A549 (cell line): ENCODE measurements around the gene PCDHA6. TPM values are rescaled to one million over a fixed set of nuclear protein-coding genes. Genes with fewer than 3 reads are reported as not detected.
"Not testable (repeated sequence)": the region's sequence is repeated elsewhere in the genome, so short reads cannot be mapped to it uniquely, and the experiment has no call there.

Experiments
- ATAC-seq, 2 experiments: fragments of 200-7000 bp in 1 of 2; fragments of >200 bp in 1 of 2; cut with Nextera tagmentation in 1 of 2; cut with Tn5 transposase in 1 of 2; 3 replicates each; pipeline versions ENCODE4 v1.8.0 to v1.9.1; 2018 to 2020; ENCODE audit warnings: mild to moderate bottlenecking in 1 of 2, moderate library complexity in 1 of 2
- CTCF ChIA-PET: fragments of 300-600 bp; sonication (Branson Sonifier 250); formaldehyde crosslinking; extraction: SDS; loops from one replicate; lab custom pipeline; 2021; ENCODE audit warnings: antibody characterized with exemption, inconsistent platforms; lab: Yijun Ruan, JAX
- POLR2A ChIA-PET: fragments of 350-600 bp; formaldehyde crosslinking; extraction: SDS; loops from one replicate; lab custom pipeline; 2021; ENCODE audit warnings: antibody characterized with exemption, inconsistent platforms; lab: Yijun Ruan, JAX
- DNase-seq, 2 experiments: peaks; one replicate each; pipeline versions ENCODE4 v3.0.0 to v3.0.0-alpha.2; 2011 to 2016; ENCODE audit warnings: low read depth in 1 of 2, low spot score in 1 of 2
- FAIRE-seq: peaks from 2 replicates; lab custom pipeline; 2011; peaks lifted over from hg19 to GRCh38; lab: Jason Lieb, UNC
- H3K27ac ChIP-seq, 2 experiments: fragments of >200 bp; sonication (Bioruptor Twin); formaldehyde crosslinking; 3 replicates each; pipeline ENCODE4 v1.5.1; 2016 to 2017
- H3K4me1 ChIP-seq: fragments of >200 bp; sonication (Bioruptor Twin); formaldehyde crosslinking; 3 replicates; pipeline ENCODE4 v1.6.1; 2016
- H3K4me2 ChIP-seq: fragments of >200 bp; sonication (Bioruptor Twin); formaldehyde crosslinking; 3 replicates; pipeline ENCODE4 v1.6.1; 2016
- H3K4me3 ChIP-seq: fragments of >200 bp; sonication (Bioruptor Twin); formaldehyde crosslinking; 3 replicates; pipeline ENCODE4 v1.5.1; 2016
- H3K9me3 ChIP-seq: fragments of >200 bp; sonication (Bioruptor Twin); formaldehyde crosslinking; 3 replicates; pipeline ENCODE4 v1.6.1; 2016
- CEBPB ChIP-seq, 2 experiments: fragments of >200 bp in 1 of 2; sonication (Bioruptor Twin) in 1 of 2; formaldehyde crosslinking in 1 of 2; IDR thresholded peaks; 2 replicates each; pipeline ENCODE4 v1.6.1; 2012 to 2016
- CHD2 ChIP-seq: fragments of 150-350 bp; IDR thresholded peaks from 2 replicates; pipeline ENCODE4 v1.6.1; 2014; ENCODE audit warnings: low read length; ENCODE audit not compliant: partially characterized antibody
- CTCF ChIP-seq: fragments of >200 bp; sonication (Bioruptor Twin); formaldehyde crosslinking; IDR thresholded peaks from 3 replicates; pipeline ENCODE4 v1.5.1; 2016
- EP300 ChIP-seq, 2 experiments: fragments of >200 bp; sonication (Bioruptor Twin); formaldehyde crosslinking; IDR thresholded peaks; 2 replicates in 1 of 2; 3 replicates in 1 of 2; pipeline ENCODE4 v1.6.1; 2016 to 2017
- FOSB ChIP-seq: fragments of 250-450 bp; sonication (Bioruptor Pico); IDR thresholded peaks from 2 replicates; pipeline ENCODE4 v1.5.0; 2020; ENCODE audit warnings: mild to moderate bottlenecking, moderate library complexity
- GATA3 ChIP-seq: IDR thresholded peaks from 2 replicates; pipeline ENCODE4 v1.6.1; 2012; ENCODE audit warnings: borderline replicate concordance
- HDAC2 ChIP-seq: fragments of 200-600 bp; sonication (generic); IDR thresholded peaks from 2 replicates; pipeline ENCODE4 v1.6.1; 2016
- HES2 ChIP-seq: fragments of >200 bp; sonication (Bioruptor Twin); formaldehyde crosslinking; IDR thresholded peaks from 2 replicates; pipeline ENCODE4 v1.6.1; 2016
- HOXA7 ChIP-seq: fragments of 250-450 bp; sonication (Bioruptor Pico); IDR thresholded peaks from 2 replicates; pipeline ENCODE4 v1.5.0; 2020; ENCODE audit warnings: mild to moderate bottlenecking, moderate library complexity
- HOXB13 ChIP-seq: fragments of 250-450 bp; sonication (Bioruptor Pico); IDR thresholded peaks from 2 replicates; pipeline ENCODE4 v1.5.0; 2020; ENCODE audit warnings: low read depth, mild to moderate bottlenecking, moderate library complexity
- KDM5A ChIP-seq: fragments of 200-600 bp; sonication (generic); IDR thresholded peaks from 2 replicates; pipeline ENCODE4 v1.6.1; 2016; ENCODE audit warnings: antibody characterized with exemption, mild to moderate bottlenecking
- MAFK ChIP-seq: fragments of 450-650 bp; IDR thresholded peaks from 2 replicates; pipeline ENCODE4 v1.6.1; 2014; ENCODE audit not compliant: partially characterized antibody
- MAX ChIP-seq: IDR thresholded peaks from 2 replicates; pipeline ENCODE4 v1.6.1; 2012
- NPAS2 ChIP-seq: fragments of 250-450 bp; sonication (Bioruptor Pico); IDR thresholded peaks from 2 replicates; pipeline ENCODE4 v1.8.0; 2022; ENCODE audit warnings: mild to moderate bottlenecking, moderate library complexity, borderline replicate concordance
- NR3C1 ChIP-seq: fragments of >200 bp; sonication (Bioruptor Twin); formaldehyde crosslinking; IDR thresholded peaks from 3 replicates; pipeline ENCODE4 v1.6.1; 2017
- PBX3 ChIP-seq: IDR thresholded peaks from 2 replicates; pipeline ENCODE4 v1.6.1; 2012
- POLR2A ChIP-seq: IDR thresholded peaks from 2 replicates; pipeline ENCODE4 v1.6.1; 2012; ENCODE audit warnings: mild to moderate bottlenecking, low read length
- RARB ChIP-seq: fragments of 250-450 bp; sonication (Bioruptor Pico); IDR thresholded peaks from 2 replicates; pipeline ENCODE4 v1.8.0; 2021; ENCODE audit warnings: mild to moderate bottlenecking, moderate library complexity
- SMC3 ChIP-seq: fragments of >200 bp; sonication (Bioruptor Twin); formaldehyde crosslinking; IDR thresholded peaks from 3 replicates; pipeline ENCODE4 v1.6.1; 2018; ENCODE audit warnings: inconsistent platforms
- TFCP2L1 ChIP-seq: fragments of 250-450 bp; sonication (Bioruptor Pico); IDR thresholded peaks from 2 replicates; pipeline ENCODE4 v1.5.0; 2021; ENCODE audit warnings: mild to moderate bottlenecking
- ZFP36 ChIP-seq: fragments of 450-650 bp; IDR thresholded peaks from 2 replicates; pipeline ENCODE4 v1.6.1; 2014; ENCODE audit warnings: borderline replicate concordance; ENCODE audit not compliant: partially characterized antibody
- ZNF302 ChIP-seq: fragments of 250-450 bp; sonication (Bioruptor Pico); IDR thresholded peaks from 2 replicates; pipeline ENCODE4 v1.9.0; 2021; ENCODE audit warnings: inconsistent platforms, mild to moderate bottlenecking, moderate library complexity
- WGBS: methylation state at CpG from one replicate; pipeline ENCODE4 v1.1.6; 2017; ENCODE audit errors: missing lambda C conversion rate; 5-methylcytosine and 5-hydroxymethylcytosine counted together
- polyA plus RNA-seq, 4 experiments: library from polyadenylated mRNA; depleted of rRNA in 3 of 4; stranded (reverse); fragments of >200 nt; fragmentation: RNase III in 1 of 4; extraction: RNeasy Plus Mini Kit Qiagen cat#74134 plus additional on column Dnase treatment in 1 of 4; gene quantifications; 2 replicates in 3 of 4; 3 replicates in 1 of 4; pipeline ENCODE4 v1.2.3, GENCODE V29; 2011 to 2017

Gene PCDHA6
- polyA plus RNA-seq, 2 of the 4 experiments (the other 2 are of a cell fraction), result 0.04 to 0.16 TPM

GRCh38 chr5:140795259-140795641 lies 32.5 kb upstream of the PCDHA6 start (continued):
- TF ChIP-seq CTCF (no peak), GATA3 (no peak), FOSB (no peak), ZFP36 (no peak)

- H3K4me2 ChIP-seq, FAIRE-seq, ATAC-seq, POLR2A ChIA-PET, DNase-seq, H3K4me3 ChIP-seq, H3K27ac ChIP-seq, H3K4me1 ChIP-seq: not testable (repeated sequence)
- H3K9me3 ChIP-seq, result peaks cover 37% of the 10 kb centered on the region
- CTCF ChIA-PET, result interaction anchor here (1.5 to 4.9 kb wide), 4 partner anchors 11 to 26 kb away, joined by 4 to 28 read pairs (median 7); partner anchors contain the start of genes PCDHA4 and PCDHA5
- 83% methylated on average over 65 of the region's 72 CpGs for WGBS
Observed at GRCh38 chr5:140796072-140796717, 31.6 kb upstream of the PCDHA6 start.

GRCh38 chr5:140796718-140797095 lies 31.1 kb upstream of the PCDHA6 start:
- H3K9me3 ChIP-seq, result peaks cover 40% of the 10 kb centered on the region
- no peak overlapping the region for H3K27ac ChIP-seq
- CTCF ChIA-PET, result interaction anchor here (1.7 to 4.9 kb wide), 2 partner anchors 11 to 20 kb away, joined by 4 to 28 read pairs; partner anchors contain the start of gene PCDHA4
- DNase-seq, result no peak
- WGBS, result 83% methylated on average over 32 of the region's 39 CpGs
- POLR2A ChIA-PET, result no interaction called here
- ATAC-seq, result no peak
- no peak for FAIRE-seq
- H3K4me2 ChIP-seq, result no peak overlapping the region
- H3K4me1 ChIP-seq, result no peaks in the 10 kb centered on the region
- no peak overlapping the region for H3K4me3 ChIP-seq
- TF ChIP-seq CEBPB (IDR thresholded peaks at IDR 0.05) (no peak), KDM5A (no peak), MAFK (no peak), PBX3 (no peak), ZNF302 (CRISPR knock-in tag) (no peak), HES2 (no peak), SMC3 (no peak), NPAS2 (CRISPR knock-in tag) (no peak), FOSB (no peak), HOXA7 (CRISPR knock-in tag) (no peak), HOXB13 (CRISPR knock-in tag) (no peak), NR3C1 (no peak), EP300 (IDR thresholded peaks at IDR 0.05) (no peak), TFCP2L1 (CRISPR knock-in tag) (no peak), CHD2 (no peak), POLR2A (no peak), HDAC2 (no peak), RARB (CRISPR knock-in tag) (no peak), MAX (no peak)
